ENCODE results near the gene OR2A42. TPM values are rescaled to one million over a fixed set of nuclear protein-coding genes. Genes with fewer than 3 reads are reported as not detected.
"Not testable (repeated sequence)": the region's sequence is repeated elsewhere in the genome, so short reads cannot be mapped to it uniquely, and the experiment has no call there.

Gene OR2A42
- total RNA-seq, 1 experiment from 2014 or later = not detected

- in situ Hi-C loops (cut with HindIII; ENCODE audit: low pct_unique_long_range_greater_than_20kb, low sequenced_read_pairs); DNase-seq (ENCODE audit: low read depth, low spot score): not testable (repeated sequence)
Observed at GRCh38 chr7:144233039-144233438, 6.4 kb downstream of the OR2A42 start.

GRCh38 chr7:144231027-144231426 is 8.4 kb downstream of the OR2A42 start:
- DNase-seq (ENCODE audit: low read depth, low spot score); in situ Hi-C loops (cut with HindIII; ENCODE audit: low pct_unique_long_range_greater_than_20kb, low sequenced_read_pairs): not testable (repeated sequence)

GRCh38 chr7:144228810-144229209 is 10.6 kb downstream of the OR2A42 start:
- DNase-seq (ENCODE audit: low read depth, low spot score); in situ Hi-C loops (cut with HindIII; ENCODE audit: low pct_unique_long_range_greater_than_20kb, low sequenced_read_pairs): not testable (repeated sequence)

DNA sequence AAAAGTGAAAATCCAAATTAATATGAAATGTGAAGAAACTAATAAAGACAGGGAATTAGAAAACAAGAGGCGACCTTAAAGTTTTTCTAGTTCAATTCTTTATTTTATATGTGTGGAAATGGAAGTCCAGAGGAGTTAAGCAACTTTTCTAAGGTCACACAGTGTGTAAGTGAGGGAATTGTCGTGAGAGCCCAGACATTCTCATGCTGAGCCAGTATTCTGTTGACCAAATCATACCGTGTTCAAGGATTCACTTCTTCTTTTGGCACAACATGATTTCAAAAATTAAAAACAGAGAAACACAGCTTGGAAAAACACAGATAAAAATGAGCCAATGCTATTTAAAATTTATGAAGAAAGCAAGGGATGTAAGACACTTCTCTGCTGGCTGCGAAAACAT is 12.5 kb downstream of the OR2A42 start:
- in situ Hi-C loops (cut with HindIII; ENCODE audit: low pct_unique_long_range_greater_than_20kb, low sequenced_read_pairs); DNase-seq (ENCODE audit: low read depth, low spot score): not testable (repeated sequence)

DNA sequence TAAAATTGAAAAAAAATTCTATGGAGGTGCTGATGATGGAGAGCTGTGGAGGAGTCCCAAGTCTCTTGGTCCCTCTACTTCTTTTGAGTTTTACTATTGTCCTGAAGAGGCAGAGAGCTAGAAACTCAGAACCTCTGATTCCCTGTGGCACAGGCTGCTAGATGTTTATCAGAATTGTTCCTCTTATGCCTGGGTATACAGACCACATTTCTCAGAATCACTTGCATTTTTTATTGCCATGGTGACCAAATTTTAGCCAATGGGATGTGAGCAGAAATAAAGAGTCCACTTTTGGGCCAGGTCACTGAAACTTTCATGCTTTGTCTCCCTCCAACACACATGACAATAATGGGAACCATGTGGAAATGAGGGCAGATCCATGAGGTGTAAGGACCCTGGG is 15.7 kb downstream of the OR2A42 start:
- in situ Hi-C loops (cut with HindIII; ENCODE audit: low pct_unique_long_range_greater_than_20kb, low sequenced_read_pairs); DNase-seq (ENCODE audit: low read depth, low spot score): not testable (repeated sequence)

DNA sequence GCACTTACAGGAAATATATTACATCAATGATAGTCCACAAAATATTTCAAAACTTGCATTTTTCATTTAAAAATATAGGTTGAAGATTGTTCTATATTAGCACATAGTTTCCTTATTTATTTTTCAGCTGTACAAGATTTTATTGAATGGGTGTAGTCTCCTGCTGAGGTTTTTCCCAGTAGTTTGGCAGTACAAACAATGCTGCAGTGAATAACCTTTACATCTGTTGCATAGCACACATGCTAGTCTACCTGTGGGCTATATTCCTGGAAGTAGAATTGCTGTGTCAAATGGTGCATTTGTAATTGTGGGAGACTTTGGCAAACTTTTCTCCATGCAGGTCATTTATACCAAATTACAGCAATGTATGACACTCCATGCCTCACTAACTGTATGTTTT is 18.9 kb downstream of the OR2A42 start:
- DNase-seq (ENCODE audit: low read depth, low spot score); in situ Hi-C loops (cut with HindIII; ENCODE audit: low pct_unique_long_range_greater_than_20kb, low sequenced_read_pairs): not testable (repeated sequence)

DNA sequence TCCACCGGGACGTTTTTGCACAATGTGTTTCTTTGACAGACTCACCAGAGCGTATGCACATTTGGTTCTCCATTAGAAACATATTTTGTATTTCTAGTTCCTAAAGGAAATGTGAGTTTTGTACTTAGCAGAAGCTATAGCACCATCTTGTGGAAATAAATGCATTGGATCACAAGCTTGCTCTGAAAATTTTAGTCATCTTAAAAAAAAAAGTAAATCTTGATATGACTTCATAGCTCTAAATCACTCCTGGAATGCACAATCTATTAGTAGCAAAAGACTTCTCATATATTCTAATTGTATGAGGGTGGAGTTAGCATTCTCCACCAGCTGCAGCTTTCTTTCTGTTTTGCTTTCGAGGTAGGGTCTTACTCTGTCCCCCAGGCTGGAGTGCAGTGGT is 20.3 kb downstream of the OR2A42 start:
- DNase-seq (ENCODE audit: low read depth, low spot score); in situ Hi-C loops (cut with HindIII; ENCODE audit: low pct_unique_long_range_greater_than_20kb, low sequenced_read_pairs): not testable (repeated sequence)

DNA sequence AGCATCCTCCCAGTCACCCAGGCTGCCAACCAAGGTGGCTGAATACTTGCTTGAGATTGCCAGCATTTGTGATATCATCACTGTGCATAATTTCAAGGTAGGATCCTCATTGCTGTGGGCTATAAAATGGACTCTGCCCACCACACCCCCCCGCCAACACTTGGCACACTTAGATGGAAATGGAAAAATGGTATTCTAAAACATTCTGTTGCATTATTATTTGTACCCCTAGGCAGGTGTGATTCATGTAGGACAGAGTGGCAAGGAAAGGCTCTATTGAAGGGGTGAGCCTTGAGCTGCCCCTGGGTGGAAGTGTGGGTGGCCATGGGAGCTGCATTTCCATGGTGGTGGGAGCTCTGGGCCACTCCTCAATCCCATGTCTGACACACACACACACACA is 20.8 kb downstream of the OR2A42 start:
- in situ Hi-C loops (cut with HindIII; ENCODE audit: low pct_unique_long_range_greater_than_20kb, low sequenced_read_pairs); DNase-seq (ENCODE audit: low read depth, low spot score): not testable (repeated sequence)

DNA sequence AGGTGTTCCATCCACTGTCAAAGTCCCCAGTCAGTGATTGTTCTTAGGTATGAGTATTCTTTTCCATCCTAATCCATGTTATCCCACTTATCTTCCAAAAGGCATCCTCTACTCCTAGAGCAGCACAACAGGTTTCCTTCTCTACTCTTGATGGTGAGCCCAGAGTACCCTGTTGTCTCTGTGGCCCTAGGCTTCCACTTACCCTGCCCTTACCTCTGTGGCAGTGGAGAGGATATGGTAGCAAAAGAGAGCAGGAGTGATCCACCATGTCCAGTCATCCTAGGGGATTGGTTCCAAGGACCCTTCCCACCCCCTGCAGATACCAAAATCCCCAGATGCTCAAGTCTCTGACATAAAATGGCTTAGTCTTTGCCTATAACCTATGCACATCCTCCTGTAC is 22.2 kb downstream of the OR2A42 start:
- in situ Hi-C loops (cut with HindIII; ENCODE audit: low pct_unique_long_range_greater_than_20kb, low sequenced_read_pairs); DNase-seq (ENCODE audit: low read depth, low spot score): not testable (repeated sequence)

DNA sequence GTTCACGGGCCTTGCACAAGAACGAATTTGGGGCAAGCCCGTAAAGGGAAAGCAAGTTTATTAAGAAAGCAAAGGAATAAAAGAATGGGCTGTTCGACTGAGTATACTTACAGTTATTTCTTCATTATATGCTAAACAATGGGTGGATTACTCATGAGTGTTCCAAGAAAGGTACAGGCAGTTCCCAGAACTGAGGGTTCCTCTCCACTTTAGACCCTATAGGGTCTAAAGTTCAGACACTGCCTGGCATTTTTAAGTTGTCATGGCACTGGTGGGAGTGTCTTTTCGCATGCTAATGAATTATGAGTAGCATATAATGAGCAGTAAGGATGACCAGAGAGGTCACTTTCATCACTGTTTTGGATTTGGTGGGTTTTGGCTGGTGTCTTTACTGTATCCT is 34.1 kb downstream of the OR2A42 start:
- in situ Hi-C loops (cut with HindIII; ENCODE audit: low pct_unique_long_range_greater_than_20kb, low sequenced_read_pairs); DNase-seq (ENCODE audit: low read depth, low spot score): not testable (repeated sequence)

GRCh38 chr7:144203086-144203485 is 36.3 kb downstream of the OR2A42 start:
- in situ Hi-C loops (cut with HindIII; ENCODE audit: low pct_unique_long_range_greater_than_20kb, low sequenced_read_pairs); DNase-seq (ENCODE audit: low read depth, low spot score): not testable (repeated sequence)

DNA sequence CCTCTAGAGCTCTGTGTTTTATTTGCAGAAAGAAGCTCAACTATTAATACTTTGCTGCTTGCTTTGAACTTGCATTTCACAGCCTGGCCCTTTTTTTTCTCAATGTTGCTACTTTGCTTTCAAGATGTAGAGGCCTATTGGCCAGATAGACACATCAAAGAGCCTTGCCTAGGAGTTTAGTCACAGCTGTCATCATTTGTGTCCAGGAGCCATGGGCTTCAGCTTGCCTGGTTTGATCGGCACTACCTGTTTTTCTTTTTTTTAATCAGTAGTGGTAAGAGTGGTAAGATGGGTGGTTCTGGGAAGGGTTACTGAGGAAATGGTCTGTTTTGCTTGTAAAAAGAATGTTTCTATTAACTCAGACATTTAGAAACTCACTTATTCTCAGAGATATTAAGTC is 37.4 kb downstream of the OR2A42 start:
- in situ Hi-C loops (cut with HindIII; ENCODE audit: low pct_unique_long_range_greater_than_20kb, low sequenced_read_pairs) = not testable (repeated sequence)

GRCh38 chr7:144198934-144199333 is 40.5 kb downstream of the OR2A42 start:
- in situ Hi-C loops (cut with HindIII; ENCODE audit: low pct_unique_long_range_greater_than_20kb, low sequenced_read_pairs) = not testable (repeated sequence)
- peak; percentile 83 for DNase-seq (ENCODE audit: low read depth, low spot score)

More for the DNA sequence above, 37.4 kb downstream of the OR2A42 start:
- not testable (repeated sequence) for DNase-seq (ENCODE audit: low read depth, low spot score)

GRCh38 chr7:144195212-144195872 is 44.1 kb downstream of the OR2A42 start, which contains the start of gene ARHGEF35:
Gene ARHGEF35, minus strand, starts transcription at chr7:144195833. Its CDS starts 7,450 bp downstream, at chr7:144188383.
- in situ Hi-C loops (cut with HindIII; ENCODE audit: low pct_unique_long_range_greater_than_20kb, low sequenced_read_pairs); DNase-seq (ENCODE audit: low read depth, low spot score): not testable (repeated sequence)

DNA sequence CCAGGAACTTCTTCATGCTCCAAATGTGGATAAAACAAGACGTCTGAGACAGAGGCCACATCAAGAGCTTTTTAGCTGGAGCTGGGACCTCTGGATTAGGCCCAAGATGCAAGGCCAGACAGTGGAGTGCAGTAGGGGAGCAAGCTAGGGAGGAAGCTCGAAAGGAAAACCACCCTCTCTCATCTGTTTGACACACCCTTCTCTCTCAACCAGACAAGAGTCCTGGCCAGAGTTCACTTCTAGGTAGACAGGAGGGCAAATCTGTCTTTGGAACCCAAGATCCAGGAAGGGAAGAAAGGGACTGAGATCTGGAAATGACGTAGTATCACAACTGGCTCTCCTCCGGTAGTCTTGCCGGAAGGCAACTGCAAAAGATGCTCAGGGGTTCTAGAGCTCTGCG is 45.0 kb downstream of the OR2A42 start:
- in situ Hi-C loops (cut with HindIII; ENCODE audit: low pct_unique_long_range_greater_than_20kb, low sequenced_read_pairs); DNase-seq (ENCODE audit: low read depth, low spot score): not testable (repeated sequence)

GRCh38 chr7:144193782-144194181 is 45.6 kb downstream of the OR2A42 start:
- in situ Hi-C loops (cut with HindIII; ENCODE audit: low pct_unique_long_range_greater_than_20kb, low sequenced_read_pairs) = not testable (repeated sequence)

DNA sequence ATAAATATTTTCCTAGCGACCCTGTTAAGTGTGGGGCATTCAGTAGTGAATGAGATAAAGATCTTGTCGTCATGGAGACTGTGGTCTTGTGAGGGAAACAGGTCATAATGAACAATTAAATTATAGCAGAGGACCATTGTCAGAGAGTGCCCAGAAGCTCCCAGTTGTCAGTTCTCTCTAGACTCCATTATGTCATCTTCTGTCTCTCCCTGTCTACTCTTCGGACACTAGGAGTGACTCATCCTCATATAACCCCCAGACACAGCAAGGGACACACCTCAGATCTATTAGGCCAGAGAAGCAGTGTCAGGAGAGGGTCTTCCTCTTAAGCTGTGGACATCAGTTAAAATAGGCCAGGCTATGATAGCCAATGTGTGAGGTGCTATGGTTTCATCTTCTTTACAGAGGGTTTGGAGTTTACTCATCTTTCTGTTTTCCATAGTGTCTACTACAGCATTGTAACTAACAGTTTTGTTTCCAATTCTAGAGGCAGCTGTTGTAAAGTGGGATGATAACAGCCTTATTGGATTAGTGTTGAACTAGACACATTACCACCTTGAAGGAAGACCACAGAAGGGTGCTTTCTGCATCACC is 50.7 kb downstream of the OR2A42 start:
- DNase-seq (ENCODE audit: low read depth, low spot score); in situ Hi-C loops (cut with HindIII; ENCODE audit: low pct_unique_long_range_greater_than_20kb, low sequenced_read_pairs): not testable (repeated sequence)

More at GRCh38 chr7:144193782-144194181, 45.6 kb downstream of the OR2A42 start:
- DNase-seq (ENCODE audit: low read depth, low spot score) = not testable (repeated sequence)

DNA sequence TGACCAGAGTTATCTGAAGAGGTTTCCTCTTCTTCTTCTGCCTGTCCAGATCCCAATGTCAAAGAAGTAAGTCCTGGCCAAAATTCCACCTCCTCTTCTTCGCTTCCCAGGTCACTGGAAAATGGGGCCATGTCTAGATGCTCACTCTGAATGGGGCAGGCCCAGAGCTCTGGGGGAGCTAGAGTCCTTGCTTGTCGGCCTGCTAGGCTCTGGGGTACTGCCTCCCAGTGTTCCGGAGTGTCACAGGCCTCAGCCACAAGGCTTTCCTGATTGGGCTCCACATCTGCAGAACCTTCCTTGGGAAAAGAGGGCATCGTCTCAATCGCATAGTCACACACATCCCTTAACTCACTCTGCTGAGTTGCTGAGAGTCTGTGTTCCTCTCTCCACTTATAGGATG is 51.6 kb downstream of the OR2A42 start:
- DNase-seq (ENCODE audit: low read depth, low spot score); in situ Hi-C loops (cut with HindIII; ENCODE audit: low pct_unique_long_range_greater_than_20kb, low sequenced_read_pairs): not testable (repeated sequence)

DNA sequence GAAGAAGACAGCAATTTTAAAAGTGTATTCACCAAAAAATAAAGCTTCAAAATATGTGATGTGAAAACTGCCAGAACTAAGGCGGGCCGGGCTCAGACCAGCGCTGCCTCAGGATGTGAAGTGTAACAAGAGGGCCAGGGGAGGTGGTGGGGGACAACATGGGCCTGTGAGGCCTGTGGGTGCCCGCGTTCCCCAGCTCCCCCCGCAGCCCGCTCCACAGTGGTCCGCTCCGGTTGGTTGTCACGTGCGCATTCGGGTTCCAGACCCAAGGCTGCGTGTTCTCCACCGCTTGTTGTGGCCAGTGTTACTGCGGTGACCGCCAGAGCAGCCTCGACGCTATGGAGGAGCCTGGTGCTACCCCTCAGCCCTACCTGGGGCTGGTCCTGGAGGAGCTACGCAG is 56.2 kb downstream of the OR2A42 start, which contains the start of gene CTAGE4:
TSS of gene CTAGE4 (plus strand) at position 301 of the 400 bp plus-strand sequence. CDS start at position 339, 38 bp downstream.
- DNase-seq (ENCODE audit: low read depth, low spot score); in situ Hi-C loops (cut with HindIII; ENCODE audit: low pct_unique_long_range_greater_than_20kb, low sequenced_read_pairs): not testable (repeated sequence)
